Neural cell (in vitro differentiated cells): ENCODE results near the gene CEACAM19. TPM values are rescaled to one million over a fixed set of nuclear protein-coding genes. Genes with fewer than 3 reads are reported as not detected.

Experiments used
- polyA plus RNA-seq: library from polyadenylated mRNA; depleted of rRNA; stranded (reverse); fragments of >200 nt; gene quantifications from 2 replicates; pipeline ENCODE4 v1.2.3, GENCODE V29; 2014
- small RNA-seq, 3 experiments: library from RNA; depleted of rRNA; stranded (forward); fragments of <200 nt; gene quantifications; one replicate each; pipeline ENCODE3, GENCODE V24; 2012

CEACAM19 gene
- polyA plus RNA-seq, 1 donor from 2014 or later, result 1.9 TPM

Small RNAs within 50 kb of the gene (small RNA-seq; reads per million reads assigned to genes)
- gene RF00285, result 0 reads per million in 3 experiments

Other genes with a start within 250 kb of the CEACAM19 start
- gene ZNF229, start 223.0 kb upstream of the CEACAM19 start, polyA plus RNA-seq, result 3.8 and 9.2 TPM in 2 replicates
- gene ZNF180, start 171.0 kb upstream of the CEACAM19 start, polyA plus RNA-seq, result 17.1 and 20.4 TPM in 2 replicates
- gene CEACAM20, start 141.8 kb upstream of the CEACAM19 start, polyA plus RNA-seq, result not detected in 2 replicates
- not detected in 2 replicates for gene IGSF23, start 57.9 kb upstream of the CEACAM19 start, polyA plus RNA-seq
- gene PVR, start 27.6 kb upstream of the CEACAM19 start, polyA plus RNA-seq, result 19.1 and 23.1 TPM in 2 replicates
- not detected in 2 replicates for gene CEACAM16, start 27.7 kb downstream of the CEACAM19 start, polyA plus RNA-seq
- 0.48 and 1.6 TPM in 2 replicates for gene BCL3, start 77.2 kb downstream of the CEACAM19 start, polyA plus RNA-seq
- gene CBLC, start 106.4 kb downstream of the CEACAM19 start, polyA plus RNA-seq, result not detected in 2 replicates
- 0.54 and 0.68 TPM in 2 replicates for gene BCAM, start 137.6 kb downstream of the CEACAM19 start, polyA plus RNA-seq
- gene NECTIN2, start 174.8 kb downstream of the CEACAM19 start, polyA plus RNA-seq, result 33.2 and 43.5 TPM in 2 replicates
- 48.4 and 59.2 TPM in 2 replicates for gene TOMM40, start 219.8 kb downstream of the CEACAM19 start, polyA plus RNA-seq
- 8.7 and 9.8 TPM in 2 replicates for gene APOE, start 234.3 kb downstream of the CEACAM19 start, polyA plus RNA-seq
- not detected in 2 replicates for gene APOC1, start 243.1 kb downstream of the CEACAM19 start, polyA plus RNA-seq